SK-N-SH (cell line): Measurements from ENCODE around the gene WNT6.

ENCODE experiments used
- POLR2AphosphoS5 ChIP-seq: IDR thresholded peaks from 2 replicates; pipeline ENCODE4 v1.6.1; 2012; ENCODE audit warnings: low read depth, low read length
- SIN3A ChIP-seq: IDR thresholded peaks from 2 replicates; pipeline ENCODE4 v1.6.1; 2012; ENCODE audit warnings: low read depth, mild to moderate bottlenecking, low read length, moderate library complexity, borderline replicate concordance
- SMC3 ChIP-seq: IDR thresholded peaks from 2 replicates; pipeline ENCODE4 v1.6.1; 2012; ENCODE audit warnings: low read depth, low read length, improper control_type of control experiment
- TF ChIP-seq, protein P1 (sequence below): fragments of 200-600 bp; sonication (generic); IDR thresholded peaks from 2 replicates; pipeline ENCODE4 v1.6.1; 2017; ENCODE audit warnings: antibody characterized with exemption, mild to moderate bottlenecking, moderate library complexity

- no peak for TF ChIP-seq SIN3A
- TF ChIP-seq, protein P1, sequence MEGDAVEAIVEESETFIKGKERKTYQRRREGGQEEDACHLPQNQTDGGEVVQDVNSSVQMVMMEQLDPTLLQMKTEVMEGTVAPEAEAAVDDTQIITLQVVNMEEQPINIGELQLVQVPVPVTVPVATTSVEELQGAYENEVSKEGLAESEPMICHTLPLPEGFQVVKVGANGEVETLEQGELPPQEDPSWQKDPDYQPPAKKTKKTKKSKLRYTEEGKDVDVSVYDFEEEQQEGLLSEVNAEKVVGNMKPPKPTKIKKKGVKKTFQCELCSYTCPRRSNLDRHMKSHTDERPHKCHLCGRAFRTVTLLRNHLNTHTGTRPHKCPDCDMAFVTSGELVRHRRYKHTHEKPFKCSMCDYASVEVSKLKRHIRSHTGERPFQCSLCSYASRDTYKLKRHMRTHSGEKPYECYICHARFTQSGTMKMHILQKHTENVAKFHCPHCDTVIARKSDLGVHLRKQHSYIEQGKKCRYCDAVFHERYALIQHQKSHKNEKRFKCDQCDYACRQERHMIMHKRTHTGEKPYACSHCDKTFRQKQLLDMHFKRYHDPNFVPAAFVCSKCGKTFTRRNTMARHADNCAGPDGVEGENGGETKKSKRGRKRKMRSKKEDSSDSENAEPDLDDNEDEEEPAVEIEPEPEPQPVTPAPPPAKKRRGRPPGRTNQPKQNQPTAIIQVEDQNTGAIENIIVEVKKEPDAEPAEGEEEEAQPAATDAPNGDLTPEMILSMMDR = no peak
- TF ChIP-seq POLR2AphosphoS5 = no peak
- TF ChIP-seq SMC3 = no peak
Measured at GRCh38 chr2:218833023-218833609, 26.5 kb upstream of the WNT6 start.
